Neural cell (in vitro differentiated cells): ENCODE data around the gene FSD1L.

Source experiments
- CTCF ChIP-seq: fragments of 450-650 bp; IDR thresholded peaks from 2 replicates; pipeline ENCODE4 v1.5.1; 2014; ENCODE audit warnings: antibody characterized with exemption, mild to moderate bottlenecking, moderate library complexity; ENCODE audit not compliant: poor library complexity, severe bottlenecking
- EZH2 ChIP-seq: fragments of 200-600, 300-800 bp; shearing (Covaris generic), sonication (generic); IDR thresholded peaks from 2 replicates; pipeline ENCODE4 v1.6.1; 2014; ENCODE audit warnings: antibody characterized with exemption, low read length, borderline replicate concordance, mild to moderate bottlenecking; ENCODE audit not compliant: insufficient read depth, poor library complexity, severe bottlenecking
- POLR2AphosphoS5 ChIP-seq: IDR thresholded peaks from 2 replicates; pipeline ENCODE4 v1.6.1; 2012
- RAD21 ChIP-seq: fragments of 450-650 bp; conservative IDR thresholded peaks from 2 replicates; pipeline ENCODE4 v1.6.1; 2014; ENCODE audit warnings: antibody characterized with exemption, mild to moderate bottlenecking, moderate library complexity

DNA sequence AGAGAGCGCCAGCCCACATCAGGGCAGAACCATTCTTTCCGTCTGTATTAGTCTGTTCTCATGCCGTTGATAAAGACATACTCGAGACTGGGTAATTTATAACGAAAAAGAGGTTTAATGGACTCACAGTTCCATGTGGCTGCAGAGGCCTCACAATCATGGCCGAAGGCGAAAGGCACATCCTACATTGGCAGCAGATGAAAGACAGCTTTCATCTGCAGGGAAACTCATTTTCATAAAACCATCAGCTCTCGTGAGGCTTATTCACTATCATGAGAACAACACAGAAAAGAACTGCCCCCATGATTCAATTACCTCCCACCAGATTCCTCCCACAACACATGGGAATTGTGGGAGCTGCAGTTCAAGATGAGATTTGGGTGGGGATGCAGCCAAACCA, 4.7 kb upstream of the FSD1L start:
- no peak for TF ChIP-seq CTCF
- no peak for TF ChIP-seq EZH2
- TF ChIP-seq RAD21: no peak
- no peak for TF ChIP-seq POLR2AphosphoS5
